GM18507 (cell line): ENCODE data around the gene IMPG1.

Source experiments
- DNase-seq: peaks from one replicate; pipeline ENCODE4 v3.0.0; 2011; ENCODE audit warnings: low read depth; ENCODE audit not compliant: insufficient read length; ENCODE audit errors: extremely low spot score
- FAIRE-seq: peaks from 2 replicates; lab custom pipeline; 2011; peaks lifted over from hg19 to GRCh38; lab: Jason Lieb, UNC

Gene IMPG1

GRCh38 chr6:76072562-76072961 lies at the start of gene IMPG1:
TSS of gene IMPG1 (minus strand) at chr6:76072662. CDS start at chr6:76072488, 174 bp downstream.
- FAIRE-seq (no peak), DNase-seq (no peak)

- FAIRE-seq (no peak), DNase-seq (no peak)
Observed at GRCh38 chr6:76120302-76120701, 47.8 kb upstream of the IMPG1 start.

GRCh38 chr6:76073281-76073680 lies 819 bp upstream of the IMPG1 start:
- no peak for DNase-seq
- no peak for FAIRE-seq

GRCh38 chr6:76057469-76057868 lies 15.0 kb downstream of the IMPG1 start:
- FAIRE-seq (no peak), DNase-seq (no peak)

GRCh38 chr6:76052314-76052713 lies 20.1 kb downstream of the IMPG1 start:
- DNase-seq: no peak
- no peak for FAIRE-seq

GRCh38 chr6:76043690-76044089 lies 28.8 kb downstream of the IMPG1 start:
- FAIRE-seq: no peak
- DNase-seq: no peak

- DNase-seq (no peak), FAIRE-seq (no peak)
Observed at GRCh38 chr6:76035713-76036112, 36.7 kb downstream of the IMPG1 start.

- DNase-seq (no peak), FAIRE-seq (no peak)
Observed at GRCh38 chr6:76026101-76026500, 46.4 kb downstream of the IMPG1 start.

- FAIRE-seq (no peak), DNase-seq (no peak)
Observed at GRCh38 chr6:76014626-76015530, 57.6 kb downstream of the IMPG1 start.

GRCh38 chr6:76004202-76004601 lies 68.3 kb downstream of the IMPG1 start:
- DNase-seq (no peak), FAIRE-seq (no peak)

GRCh38 chr6:76003686-76004085 lies 68.8 kb downstream of the IMPG1 start:
- no peak for DNase-seq
- no peak for FAIRE-seq

- DNase-seq (no peak), FAIRE-seq (no peak)
Observed at GRCh38 chr6:76003113-76003512, 69.3 kb downstream of the IMPG1 start.

- no peak for DNase-seq
- no peak for FAIRE-seq
Observed at GRCh38 chr6:76000629-76001028, 71.8 kb downstream of the IMPG1 start.

- no peak for DNase-seq
Observed at GRCh38 chr6:75997696-75998095, 74.8 kb downstream of the IMPG1 start.

GRCh38 chr6:75993236-75994162 lies 79.0 kb downstream of the IMPG1 start:
- FAIRE-seq: no peak
- DNase-seq: no peak

More at GRCh38 chr6:75997696-75998095, 74.8 kb downstream of the IMPG1 start:
- FAIRE-seq: no peak

GRCh38 chr6:75991941-75992340 lies 80.5 kb downstream of the IMPG1 start:
- DNase-seq: no peak
- FAIRE-seq: no peak

- no peak for DNase-seq
- no peak for FAIRE-seq
Observed at GRCh38 chr6:75986935-75987334, 85.5 kb downstream of the IMPG1 start.

GRCh38 chr6:75975904-75976303 lies 96.6 kb downstream of the IMPG1 start:
- no peak for FAIRE-seq

GRCh38 chr6:75970093-75970492 lies 102.4 kb downstream of the IMPG1 start:
- DNase-seq (no peak), FAIRE-seq (no peak)

More at GRCh38 chr6:75975904-75976303, 96.6 kb downstream of the IMPG1 start:
- no peak for DNase-seq

GRCh38 chr6:75968143-75968542 lies 104.3 kb downstream of the IMPG1 start:
- FAIRE-seq: no peak
- no peak for DNase-seq
